ENCODE results near the gene WNT16.

The WNT16 gene

GRCh38 chr7:121294448-121294992 is 34.3 kb upstream of the WNT16 start:
- ChIA-PET CTCF (interaction anchor here (0.6 kb wide), 1 partner anchor 21 kb away, joined by 4 read pairs; no protein-coding TSS in a partner anchor), POLR2A (no interaction called here)
- DNase-seq (ENCODE audit: extremely low spot score), result no peak
- TF ChIP-seq FOXM1 (IDR thresholded peaks at IDR 0.05; ENCODE audit: borderline replicate concordance) (no peak), TARDBP (IDR thresholded peaks at IDR 0.05) (no peak), L3MBTL2 (conservative IDR thresholded peaks at IDR 0.05) (no peak), SUZ12 (IDR thresholded peaks at IDR 0.05) (no peak), FOXA1 (IDR thresholded peaks at IDR 0.05) (no peak), ZNF384 (IDR thresholded peaks at IDR 0.05) (no peak), NFRKB (IDR thresholded peaks at IDR 0.05) (no peak), ARNT (IDR thresholded peaks at IDR 0.05) (no peak), PKNOX1 (IDR thresholded peaks at IDR 0.05) (no peak), FOXK2 (IDR thresholded peaks at IDR 0.05) (no peak), SP1 (IDR thresholded peaks at IDR 0.05) (no peak), ELF4 (IDR thresholded peaks at IDR 0.05) (no peak), CTBP1 (IDR thresholded peaks at IDR 0.05; ENCODE audit: borderline replicate concordance) (no peak), HDGF (IDR thresholded peaks at IDR 0.05; ENCODE audit: borderline replicate concordance) (no peak), BHLHE40 (IDR thresholded peaks at IDR 0.05; ENCODE audit: borderline replicate concordance) (no peak), LEF1 (IDR thresholded peaks at IDR 0.05; ENCODE audit: borderline replicate concordance) (no peak)

- no peak for TF ChIP-seq NFRKB (IDR thresholded peaks at IDR 0.05)
- peak; percentile 13; the same call in 1 of the 2 replicates for TF ChIP-seq ELF4 (IDR thresholded peaks at IDR 0.05)
- ChIA-PET POLR2A (no interaction called here), CTCF (no interaction called here)
- no peak for DNase-seq (ENCODE audit: extremely low spot score)
These were observed 31.0 kb upstream of the WNT16 start for GRCh38 chr7:121297843-121298242.

- no peak for DNase-seq (ENCODE audit: extremely low spot score)
- POLR2A ChIA-PET, result no interaction called here
- TF ChIP-seq CTBP1 (IDR thresholded peaks at IDR 0.05; ENCODE audit: borderline replicate concordance) (peak; percentile 75), FOXK2 (IDR thresholded peaks at IDR 0.05) (0 out of 2 replicates have a peak, but pooled peaks have one; percentile 45), TARDBP (IDR thresholded peaks at IDR 0.05) (no peak), HDGF (IDR thresholded peaks at IDR 0.05; ENCODE audit: borderline replicate concordance) (no peak), PKNOX1 (IDR thresholded peaks at IDR 0.05) (peak; percentile 85), BHLHE40 (IDR thresholded peaks at IDR 0.05; ENCODE audit: borderline replicate concordance) (no peak), ZNF384 (IDR thresholded peaks at IDR 0.05) (peak; percentile 78), ARNT (IDR thresholded peaks at IDR 0.05) (no peak)
- CTCF ChIA-PET, result no interaction called here
These were observed 30.0 kb upstream of the WNT16 start for GRCh38 chr7:121298831-121299239.

- ChIA-PET CTCF (interaction anchor here (1.1 kb wide), 1 partner anchor 13 kb away, joined by 4 read pairs; no protein-coding TSS in a partner anchor), POLR2A (interaction anchor here (0.6 kb wide), 1 partner anchor 977 kb away, joined by 3 read pairs; no protein-coding TSS in a partner anchor)
- DNase-seq (ENCODE audit: extremely low spot score), result no peak
- no peak for TF ChIP-seq HDGF (IDR thresholded peaks at IDR 0.05; ENCODE audit: borderline replicate concordance)
- TF ChIP-seq PKNOX1 (IDR thresholded peaks at IDR 0.05), result peak; percentile 62
- no peak for TF ChIP-seq SUZ12 (IDR thresholded peaks at IDR 0.05)
- no peak for TF ChIP-seq ZNF384 (IDR thresholded peaks at IDR 0.05)
- TF ChIP-seq CTBP1 (IDR thresholded peaks at IDR 0.05; ENCODE audit: borderline replicate concordance), result peak; percentile 74; the same call in 1 of the 2 replicates
- peak; percentile 57; the same call in 1 of the 2 replicates for TF ChIP-seq FOXM1 (IDR thresholded peaks at IDR 0.05; ENCODE audit: borderline replicate concordance)
These were observed 27.9 kb upstream of the WNT16 start for GRCh38 chr7:121300685-121301420.

- DNase-seq (ENCODE audit: extremely low spot score), result no peak
- TF ChIP-seq ZNF384 (IDR thresholded peaks at IDR 0.05), result no peak
- TF ChIP-seq BHLHE40 (IDR thresholded peaks at IDR 0.05; ENCODE audit: borderline replicate concordance), result no peak
- TF ChIP-seq FOXM1 (IDR thresholded peaks at IDR 0.05; ENCODE audit: borderline replicate concordance), result no peak
- TF ChIP-seq CTBP1 (IDR thresholded peaks at IDR 0.05; ENCODE audit: borderline replicate concordance), result no peak
- no peak for TF ChIP-seq ELF4 (IDR thresholded peaks at IDR 0.05)
- peak; percentile 58 for TF ChIP-seq L3MBTL2 (conservative IDR thresholded peaks at IDR 0.05)
- ChIA-PET POLR2A (no interaction called here), CTCF (no interaction called here)
These were observed 27.2 kb upstream of the WNT16 start for GRCh38 chr7:121301446-121302213.

GRCh38 chr7:121302214-121302745 is 26.5 kb upstream of the WNT16 start:
- ChIA-PET CTCF (no interaction called here), POLR2A (no interaction called here)
- no peak for DNase-seq (ENCODE audit: extremely low spot score)
- TF ChIP-seq SP1 (IDR thresholded peaks at IDR 0.05) (no peak), TARDBP (IDR thresholded peaks at IDR 0.05) (no peak), BHLHE40 (IDR thresholded peaks at IDR 0.05; ENCODE audit: borderline replicate concordance) (no peak), ARNT (IDR thresholded peaks at IDR 0.05) (no peak), PKNOX1 (IDR thresholded peaks at IDR 0.05) (no peak), LEF1 (IDR thresholded peaks at IDR 0.05; ENCODE audit: borderline replicate concordance) (no peak), NFRKB (IDR thresholded peaks at IDR 0.05) (no peak), ZNF384 (IDR thresholded peaks at IDR 0.05) (no peak), L3MBTL2 (conservative IDR thresholded peaks at IDR 0.05) (no peak), SUZ12 (IDR thresholded peaks at IDR 0.05) (no peak), CTBP1 (IDR thresholded peaks at IDR 0.05; ENCODE audit: borderline replicate concordance) (no peak)

Data from HEK293T (cell line).